GM23248 (cell line): ENCODE measurements around the gene PRRG3. TPM values are rescaled to one million over a fixed set of nuclear protein-coding genes. Genes with fewer than 3 reads are reported as not detected.

Source experiments
- DNase-seq: peaks from one replicate; pipeline ENCODE4 v3.0.0-alpha.2; 2015
- H2AFZ ChIP-seq: fragments of 200-600 bp; sonication (generic); 2 replicates; pipeline ENCODE4 v1.6.1; 2016; ENCODE audit warnings: antibody characterized with exemption
- H3F3A ChIP-seq: fragments of 200-600 bp; sonication (generic); 2 replicates; pipeline ENCODE4 v1.6.1; 2016; ENCODE audit warnings: mild to moderate bottlenecking, antibody characterized with exemption, mixed run types; ENCODE audit not compliant: insufficient read depth
- H3K27ac ChIP-seq: fragments of 200-600 bp; sonication (generic); 2 replicates; pipeline ENCODE4 v1.5.1; 2016; ENCODE audit warnings: mild to moderate bottlenecking
- H3K27me3 ChIP-seq: fragments of 200-600 bp; sonication (generic); replicated peaks from 2 replicates; pipeline ENCODE4 v1.6.1; 2016; ENCODE audit warnings: mild to moderate bottlenecking; ENCODE audit not compliant: insufficient read depth
- H3K36me3 ChIP-seq: fragments of 200-600 bp; sonication (generic); 2 replicates; pipeline ENCODE4 v1.6.1; 2016; ENCODE audit warnings: low read depth, mild to moderate bottlenecking
- H3K4me1 ChIP-seq: fragments of 200-600 bp; sonication (generic); 2 replicates; pipeline ENCODE4 v1.6.1; 2016; ENCODE audit warnings: mild to moderate bottlenecking; ENCODE audit not compliant: insufficient read depth
- H3K4me2 ChIP-seq: fragments of 200-600 bp; sonication (generic); one replicate; pipeline ENCODE4 v1.6.1; 2016; ENCODE audit warnings: mild to moderate bottlenecking; ENCODE audit not compliant: unreplicated experiment
- H3K4me3 ChIP-seq: fragments of 200-600 bp; sonication (generic); 2 replicates; pipeline ENCODE4 v1.5.1; 2016; ENCODE audit warnings: mild to moderate bottlenecking
- H3K79me2 ChIP-seq: fragments of 200-600 bp; sonication (generic); 2 replicates; pipeline ENCODE4 v1.6.1; 2016; ENCODE audit warnings: mild to moderate bottlenecking; ENCODE audit not compliant: insufficient read depth
- H3K9ac ChIP-seq: fragments of 200-600 bp; sonication (generic); 2 replicates; pipeline ENCODE4 v1.6.1; 2016; ENCODE audit warnings: mild to moderate bottlenecking
- H3K9me2 ChIP-seq: fragments of 200-600 bp; sonication (generic); 2 replicates; pipeline ENCODE4 v1.6.1; 2016; ENCODE audit warnings: mixed run types, mild to moderate bottlenecking, moderate library complexity; ENCODE audit not compliant: insufficient read depth
- H3K9me3 ChIP-seq: fragments of 200-600 bp; sonication (generic); one replicate; pipeline ENCODE4 v1.6.1; 2017; ENCODE audit warnings: low read depth
- H4K20me1 ChIP-seq: fragments of 200-600 bp; sonication (generic); 2 replicates; pipeline ENCODE4 v1.6.0; 2016; ENCODE audit not compliant: insufficient read depth
- EZH2 ChIP-seq: fragments of 200-600 bp; sonication (generic); IDR thresholded peaks from 2 replicates; pipeline ENCODE4 v1.6.1; 2018; ENCODE audit warnings: antibody characterized with exemption, mild to moderate bottlenecking; ENCODE audit not compliant: insufficient read depth, poor library complexity, severe bottlenecking
- EZH2phosphoT487 ChIP-seq: fragments of 200-600 bp; sonication (generic); IDR thresholded peaks from 2 replicates; pipeline ENCODE4 v1.6.1; 2018; ENCODE audit warnings: antibody characterized with exemption, moderate library complexity, mild to moderate bottlenecking, low read depth; ENCODE audit not compliant: insufficient read depth
- WGBS, 2 experiments: methylation state at CpG; one replicate each; pipeline ENCODE4 v1.1.6; 2015 to 2017; ENCODE audit warnings: low lambda C conversion rate in 2 of 2, low coverage in 1 of 2; ENCODE audit errors: missing lambda C conversion rate in 2 of 2; 5-methylcytosine and 5-hydroxymethylcytosine counted together
- in situ Hi-C: fragments of 300-500 bp; cut with MboI; formaldehyde crosslinking; loops from 2 replicates; pipeline ENCODE4 v1.15.0; 2020
- polyA plus RNA-seq: library from polyadenylated mRNA; unstranded; fragments of >200 nt; fragmentation: Nextera tagmentation; extraction: Ambion mirVana; gene quantifications from 2 replicates; pipeline ENCODE4 v1.2.1, GENCODE V29; 2016
- total RNA-seq: library from RNA; depleted of rRNA; stranded (reverse); fragments of >200 nt; shearing (Covaris generic); gene quantifications from 2 replicates; pipeline ENCODE4 v1.2.3, GENCODE V29; 2014

The PRRG3 gene
- total and polyA plus RNA-seq, 2 experiments from 2014 or later, result 0.21 TPM; not detected in 1

DNA sequence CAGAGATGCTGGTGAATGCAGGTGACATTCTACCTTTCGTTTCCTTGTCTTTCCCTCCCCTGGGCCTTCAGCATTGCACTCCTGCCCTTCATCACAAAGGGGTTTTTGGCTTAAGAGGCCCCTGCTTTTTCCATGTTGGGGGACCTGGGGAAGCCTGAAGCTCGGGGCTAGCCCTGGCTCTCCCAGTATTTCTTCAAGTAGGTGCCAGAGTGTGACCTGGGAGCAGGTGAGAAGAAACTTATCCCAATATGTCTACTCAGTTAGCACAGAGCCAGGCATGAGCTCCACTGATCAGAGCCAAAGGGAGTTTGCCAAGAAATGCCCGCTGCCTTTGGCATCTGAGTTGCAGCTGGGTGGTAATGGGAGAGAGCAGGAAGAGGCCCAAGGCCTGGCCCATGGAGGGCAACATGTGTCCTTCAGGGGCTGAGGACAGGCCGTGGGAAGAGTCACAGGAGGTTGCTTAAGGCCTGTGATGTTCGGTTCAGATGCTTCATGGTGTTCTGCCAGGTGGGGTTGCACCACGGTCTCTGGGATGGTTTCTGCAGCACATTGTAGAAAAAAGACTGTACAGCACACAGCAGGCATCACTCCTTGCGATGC, 7.6 kb downstream of the PRRG3 start:
- in situ Hi-C loops, result no loop called here
- 53 to 66% methylated on average over 4 to 5 of the region's 7 CpGs for WGBS, 2 experiments
- H3F3A ChIP-seq, result no peaks in the 10 kb centered on the region

DNA sequence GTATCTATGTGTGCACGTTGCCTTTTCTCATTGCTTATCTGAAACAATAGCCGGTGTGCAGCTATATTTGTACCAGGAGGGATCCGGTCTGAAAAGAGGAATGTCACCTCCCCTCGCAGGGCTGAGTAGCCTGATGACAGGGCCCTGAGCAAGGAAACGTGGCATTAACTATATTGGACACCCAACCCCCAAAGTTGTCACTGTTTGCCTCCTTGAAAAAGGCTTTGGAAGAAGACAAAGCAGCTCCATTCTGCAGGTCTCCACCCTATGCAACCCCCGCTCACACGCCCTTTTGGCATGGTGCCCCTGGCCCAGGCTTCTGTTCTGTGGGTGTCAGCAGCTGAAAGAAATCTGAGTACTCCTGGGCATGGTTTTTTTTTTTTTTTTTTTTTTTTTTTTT, 8.2 kb downstream of the PRRG3 start:
- no peaks in the 10 kb centered on the region for H3K27me3 ChIP-seq
- WGBS, 2 experiments, result 4 to 13% methylated on average over 5 to 7 of the region's 7 CpGs
- no peaks in the 10 kb centered on the region for H3K9me2 ChIP-seq
- in situ Hi-C loops, result no loop called here
- H3K36me3 ChIP-seq, result no peaks in the 10 kb centered on the region
- TF ChIP-seq EZH2phosphoT487 (no peak), EZH2 (no peak)
- no peak overlapping the region for H3K4me3 ChIP-seq
- DNase-seq, result peak; percentile 34
- H3K4me1 ChIP-seq, result peaks cover 11% of the 10 kb centered on the region
- no peaks in the 10 kb centered on the region for H4K20me1 ChIP-seq
- no peaks in the 10 kb centered on the region for H3K79me2 ChIP-seq
- H3K27ac ChIP-seq, result no peak overlapping the region
- no peak overlapping the region for H3K9ac ChIP-seq
- no peak overlapping the region for H2AFZ ChIP-seq
- H3F3A ChIP-seq, result no peaks in the 10 kb centered on the region
- no peak overlapping the region for H3K4me2 ChIP-seq
- H3K9me3 ChIP-seq, result no peaks in the 10 kb centered on the region

More for the DNA sequence above, 7.6 kb downstream of the PRRG3 start:
- DNase-seq, result no peak
- no peak overlapping the region for H2AFZ ChIP-seq
- H4K20me1 ChIP-seq, result no peaks in the 10 kb centered on the region
- TF ChIP-seq EZH2 (no peak), EZH2phosphoT487 (no peak)
- peaks cover 15% of the 10 kb centered on the region for H3K4me1 ChIP-seq
- no peak overlapping the region for H3K27ac ChIP-seq
- no peak overlapping the region for H3K4me2 ChIP-seq
- H3K9me3 ChIP-seq, result no peaks in the 10 kb centered on the region
- no peak overlapping the region for H3K4me3 ChIP-seq
- H3K36me3 ChIP-seq, result no peaks in the 10 kb centered on the region
- H3K9ac ChIP-seq, result no peak overlapping the region
- H3K9me2 ChIP-seq, result no peaks in the 10 kb centered on the region
- no peaks in the 10 kb centered on the region for H3K27me3 ChIP-seq
- H3K79me2 ChIP-seq, result no peaks in the 10 kb centered on the region

DNA sequence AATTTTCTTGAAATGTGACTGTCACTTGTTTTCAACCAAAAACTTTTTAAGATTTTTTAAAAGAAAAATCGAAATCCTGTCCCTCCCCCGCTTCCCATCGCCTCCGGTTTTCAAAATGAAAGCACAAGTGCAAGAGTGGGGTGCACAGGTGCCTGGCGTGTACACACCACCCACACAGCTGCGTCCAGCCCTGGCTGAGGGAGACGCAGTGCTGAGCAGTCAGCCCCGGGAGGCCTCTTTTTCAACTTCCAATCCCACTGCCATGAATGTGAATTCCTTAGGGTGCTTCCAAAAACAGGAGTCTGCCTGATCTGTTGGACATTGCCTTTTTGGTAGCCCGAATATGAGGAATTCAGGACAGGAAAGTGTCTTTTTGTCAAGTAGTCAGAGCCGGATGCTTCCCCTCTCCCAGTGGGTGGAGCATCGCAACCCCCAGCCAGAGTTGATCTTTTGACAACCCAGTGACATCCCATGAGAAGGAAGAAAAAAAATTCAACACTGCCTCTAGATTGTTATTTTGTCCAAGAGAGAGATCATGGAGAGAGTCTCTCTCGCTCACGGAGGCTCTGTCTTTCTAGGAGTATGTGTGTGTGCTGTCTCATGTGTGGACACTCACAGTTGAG, 8.9 kb downstream of the PRRG3 start:
- H3F3A ChIP-seq, result no peaks in the 10 kb centered on the region
- WGBS, 2 experiments, result 6 to 11% methylated on average over 13 of the region's 13 CpGs
- no peaks in the 10 kb centered on the region for H3K9me3 ChIP-seq
- no peak overlapping the region for H3K9ac ChIP-seq
- H3K27me3 ChIP-seq, result no peaks in the 10 kb centered on the region
- peak overlapping the region; percentile 32 for H3K4me2 ChIP-seq
- no peaks in the 10 kb centered on the region for H3K79me2 ChIP-seq
- no peak overlapping the region for H3K27ac ChIP-seq
- TF ChIP-seq EZH2phosphoT487 (no peak), EZH2 (no peak)
- no peaks in the 10 kb centered on the region for H4K20me1 ChIP-seq
- H3K4me3 ChIP-seq, result no peak overlapping the region
- no peak overlapping the region for H2AFZ ChIP-seq
- in situ Hi-C loops, result no loop called here
- no peaks in the 10 kb centered on the region for H3K36me3 ChIP-seq
- H3K9me2 ChIP-seq, result no peaks in the 10 kb centered on the region
- DNase-seq, result peak; percentile 30
- H3K4me1 ChIP-seq, result peaks cover 11% of the 10 kb centered on the region

DNA sequence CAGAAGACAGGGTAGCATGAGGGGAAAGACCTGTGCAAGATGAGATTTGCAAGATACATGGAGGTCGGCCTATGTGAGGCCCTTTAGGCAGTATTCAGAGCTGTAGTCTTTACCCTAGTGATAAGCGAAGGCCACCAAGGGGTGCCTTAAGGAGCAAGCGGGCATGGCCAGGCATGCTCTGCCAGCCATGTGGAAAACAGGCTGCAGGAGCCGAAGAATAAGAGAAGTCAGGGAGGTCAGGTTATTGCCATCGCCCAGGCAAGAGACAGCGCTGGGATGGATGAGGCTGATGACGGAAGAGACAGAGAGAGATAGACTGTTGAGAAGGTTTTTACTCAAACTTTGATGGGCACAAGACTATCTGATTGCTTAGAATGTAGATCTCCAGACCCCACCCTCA, 13.6 kb downstream of the PRRG3 start:
- in situ Hi-C loops, result no loop called here

More for the DNA sequence above, 13.6 kb downstream of the PRRG3 start:
- Histone ChIP-seq H3K4me2 (no peak overlapping the region), H3K4me1 (no peaks in the 10 kb centered on the region), H2AFZ (no peak overlapping the region), H3K9me2 (no peaks in the 10 kb centered on the region), H3K27me3 (no peaks in the 10 kb centered on the region), H3K9me3 (no peaks in the 10 kb centered on the region), H4K20me1 (no peaks in the 10 kb centered on the region), H3K27ac (no peak overlapping the region), H3K9ac (no peak overlapping the region), H3K4me3 (no peak overlapping the region), H3K36me3 (no peaks in the 10 kb centered on the region), H3K79me2 (no peaks in the 10 kb centered on the region), H3F3A (no peaks in the 10 kb centered on the region)
- TF ChIP-seq EZH2, result no peak
- no peak for TF ChIP-seq EZH2phosphoT487
- WGBS, 2 experiments, result 82 to 89% methylated on average over 5 to 7 of the region's 7 CpGs
- DNase-seq, result no peak
